Mesangial cell (primary cell): ENCODE data around the gene ANLN. TPM values are rescaled to one million over a fixed set of nuclear protein-coding genes. Genes with fewer than 3 reads are reported as not detected.

Source experiments
- total RNA-seq: library from RNA; depleted of rRNA; stranded (reverse); fragments of >200 nt; gene quantifications from 2 replicates; pipeline ENCODE4 v1.2.3, GENCODE V29; 2015

Gene ANLN, protein sequence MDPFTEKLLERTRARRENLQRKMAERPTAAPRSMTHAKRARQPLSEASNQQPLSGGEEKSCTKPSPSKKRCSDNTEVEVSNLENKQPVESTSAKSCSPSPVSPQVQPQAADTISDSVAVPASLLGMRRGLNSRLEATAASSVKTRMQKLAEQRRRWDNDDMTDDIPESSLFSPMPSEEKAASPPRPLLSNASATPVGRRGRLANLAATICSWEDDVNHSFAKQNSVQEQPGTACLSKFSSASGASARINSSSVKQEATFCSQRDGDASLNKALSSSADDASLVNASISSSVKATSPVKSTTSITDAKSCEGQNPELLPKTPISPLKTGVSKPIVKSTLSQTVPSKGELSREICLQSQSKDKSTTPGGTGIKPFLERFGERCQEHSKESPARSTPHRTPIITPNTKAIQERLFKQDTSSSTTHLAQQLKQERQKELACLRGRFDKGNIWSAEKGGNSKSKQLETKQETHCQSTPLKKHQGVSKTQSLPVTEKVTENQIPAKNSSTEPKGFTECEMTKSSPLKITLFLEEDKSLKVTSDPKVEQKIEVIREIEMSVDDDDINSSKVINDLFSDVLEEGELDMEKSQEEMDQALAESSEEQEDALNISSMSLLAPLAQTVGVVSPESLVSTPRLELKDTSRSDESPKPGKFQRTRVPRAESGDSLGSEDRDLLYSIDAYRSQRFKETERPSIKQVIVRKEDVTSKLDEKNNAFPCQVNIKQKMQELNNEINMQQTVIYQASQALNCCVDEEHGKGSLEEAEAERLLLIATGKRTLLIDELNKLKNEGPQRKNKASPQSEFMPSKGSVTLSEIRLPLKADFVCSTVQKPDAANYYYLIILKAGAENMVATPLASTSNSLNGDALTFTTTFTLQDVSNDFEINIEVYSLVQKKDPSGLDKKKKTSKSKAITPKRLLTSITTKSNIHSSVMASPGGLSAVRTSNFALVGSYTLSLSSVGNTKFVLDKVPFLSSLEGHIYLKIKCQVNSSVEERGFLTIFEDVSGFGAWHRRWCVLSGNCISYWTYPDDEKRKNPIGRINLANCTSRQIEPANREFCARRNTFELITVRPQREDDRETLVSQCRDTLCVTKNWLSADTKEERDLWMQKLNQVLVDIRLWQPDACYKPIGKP
- total RNA-seq: 17.6 and 255 TPM in 2 replicates

GRCh38 chr7:36389371-36390198 is at the start of gene ANLN:
Gene ANLN (plus strand): TSS chr7:36389862. CDS start chr7:36390027, 165 bp downstream.

Other genes with a start within 250 kb of the ANLN start
- 6.8 and 12.5 TPM in 2 replicates for gene EEPD1, start 236.6 kb upstream of the ANLN start, total RNA-seq